GM19395 (cell line): ENCODE measurements around the gene WWOX.

Experiments used
- ATAC-seq: cut with Tn5 transposase; IDR thresholded peaks from one replicate; pipeline ENCODE4 v1.9.1; 2021; ENCODE audit warnings: mild to moderate bottlenecking, moderate library complexity; ENCODE audit not compliant: unreplicated experiment

Gene WWOX

DNA sequence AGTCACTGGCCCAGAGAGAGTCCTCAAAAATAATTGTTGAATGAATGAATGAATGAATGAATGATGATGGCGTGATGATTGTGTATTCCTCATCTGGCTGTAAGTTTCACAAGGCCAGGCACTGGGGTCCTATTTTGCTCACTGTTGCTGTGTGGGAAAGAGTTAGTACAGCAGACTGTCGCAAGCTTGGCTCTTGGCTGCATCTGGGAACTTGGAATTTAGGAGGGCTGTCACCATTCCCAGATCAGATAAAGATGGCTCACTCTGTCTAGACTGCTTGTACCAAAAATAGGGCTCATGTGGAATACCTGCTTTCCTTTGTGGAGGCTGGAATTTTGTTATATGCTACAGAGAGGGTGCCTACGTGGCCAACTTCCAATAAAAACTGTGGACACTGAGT, 530.6 kb downstream of the WWOX start:
- no peak for ATAC-seq

DNA sequence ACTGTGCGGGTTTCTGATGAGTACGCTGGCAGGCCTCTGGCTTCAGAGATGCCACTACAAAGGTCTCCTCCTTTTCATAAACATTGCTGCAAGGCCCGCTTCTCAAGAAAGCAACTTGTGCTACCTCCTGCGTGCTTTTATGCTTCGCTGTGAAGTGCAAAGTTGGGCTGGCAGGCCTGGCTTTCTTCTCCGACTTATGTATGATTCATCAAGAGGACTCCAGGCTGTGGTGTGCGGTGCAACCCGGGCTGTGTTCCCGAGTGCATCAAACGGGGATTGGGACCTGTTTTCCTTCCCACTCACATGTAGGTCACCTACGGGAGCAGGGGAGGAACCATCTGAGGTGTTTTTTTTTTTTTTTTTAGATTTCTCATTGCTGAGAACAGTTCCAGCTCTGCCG, 534.1 kb downstream of the WWOX start:
- ATAC-seq: no peak

- no peak for ATAC-seq
Observed at GRCh38 chr16:78635807-78636206, 536.4 kb downstream of the WWOX start.

GRCh38 chr16:78638371-78638770, 538.9 kb downstream of the WWOX start:
- ATAC-seq: no peak

- ATAC-seq: no peak
Observed at GRCh38 chr16:78639775-78640174, 540.3 kb downstream of the WWOX start.

DNA sequence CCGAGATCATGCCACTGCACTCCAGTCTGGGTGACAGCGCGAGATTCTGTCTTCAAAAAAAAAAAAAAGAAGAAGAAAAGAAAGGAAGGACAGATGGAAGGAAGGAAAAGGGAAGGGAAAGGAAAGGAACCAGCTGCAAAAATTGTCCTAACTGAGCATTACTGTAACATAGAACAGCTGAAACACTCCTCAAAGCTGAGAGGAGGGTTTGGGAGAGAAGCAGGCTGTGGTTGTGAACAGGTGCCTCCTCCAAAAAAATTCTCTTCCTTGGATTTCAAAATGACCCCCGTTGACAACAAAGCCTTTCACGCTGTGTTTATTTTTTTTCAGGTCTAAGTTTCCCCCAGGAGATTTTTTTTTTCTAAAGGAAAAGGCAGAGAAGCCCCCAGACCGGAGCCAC, 541.4 kb downstream of the WWOX start:
- ATAC-seq: no peak

DNA sequence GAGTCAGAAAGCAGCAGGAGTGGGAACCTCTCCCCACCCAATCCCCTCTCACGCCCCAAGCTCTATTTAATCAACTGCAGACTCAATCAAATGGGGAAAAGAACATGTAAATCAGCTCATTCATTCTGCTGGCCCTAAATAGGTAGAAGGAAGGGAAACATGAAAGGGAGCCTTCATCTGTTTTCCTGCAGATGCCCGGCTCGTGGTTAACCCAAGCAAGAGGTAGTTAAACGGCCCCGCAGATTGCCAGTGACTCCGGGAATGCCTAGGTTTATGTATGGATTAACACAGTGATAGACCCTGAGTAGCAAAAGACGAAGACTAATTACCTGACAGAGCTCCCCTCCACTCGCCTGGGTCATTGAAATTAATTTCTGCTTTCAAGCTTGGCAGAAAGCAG, 542.0 kb downstream of the WWOX start:
- no peak for ATAC-seq

DNA sequence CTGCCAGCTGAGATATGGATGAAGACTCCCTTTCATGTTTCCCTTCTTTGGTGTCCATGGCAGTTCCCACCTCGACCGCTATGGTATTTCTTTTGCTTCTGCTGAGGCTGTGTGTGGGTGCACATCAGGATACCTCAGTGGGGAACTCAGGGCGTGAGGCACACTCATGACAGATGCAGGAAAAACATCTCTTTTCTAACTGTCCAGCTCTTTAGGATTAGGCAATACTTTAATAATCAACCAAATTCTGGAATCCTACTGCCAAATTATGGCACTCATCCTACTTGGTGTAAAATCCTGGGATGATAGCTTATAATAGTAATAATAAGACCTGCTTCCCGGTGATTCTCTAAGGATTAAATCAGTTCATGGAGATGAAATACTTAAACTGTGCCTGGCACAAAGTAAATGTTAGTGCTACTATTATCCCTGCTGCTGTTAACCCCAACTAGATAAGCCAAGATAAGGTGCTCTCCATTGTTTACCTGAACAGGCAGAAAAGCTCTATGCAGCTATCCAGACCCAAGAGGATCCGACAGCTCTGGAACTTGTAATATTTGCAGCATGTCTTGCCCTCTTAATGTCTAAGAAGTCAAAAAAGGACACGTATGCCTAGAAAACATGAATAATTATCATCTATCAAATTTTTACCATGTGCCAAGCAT, 543.3 kb downstream of the WWOX start:
- no peak for ATAC-seq

DNA sequence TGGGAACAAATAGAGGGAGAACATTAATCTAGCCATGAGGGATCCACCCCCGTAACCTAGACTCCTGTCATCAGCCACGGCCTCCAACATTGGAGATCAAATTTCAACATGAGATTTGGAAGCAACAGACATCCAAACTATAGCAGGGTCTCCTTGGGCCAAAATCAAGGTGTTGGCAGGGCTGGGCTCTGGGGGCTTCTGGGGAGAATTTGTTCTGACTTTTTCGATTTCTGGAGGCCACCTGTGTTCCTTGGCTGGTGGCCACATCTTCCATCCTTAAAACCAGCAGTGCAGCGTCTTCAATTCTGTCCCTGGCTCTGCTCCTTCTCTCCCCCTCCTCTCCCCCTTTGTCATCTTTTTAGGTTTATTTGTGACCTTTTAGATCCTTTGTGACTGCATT, 546.2 kb downstream of the WWOX start:
- ATAC-seq: no peak

DNA sequence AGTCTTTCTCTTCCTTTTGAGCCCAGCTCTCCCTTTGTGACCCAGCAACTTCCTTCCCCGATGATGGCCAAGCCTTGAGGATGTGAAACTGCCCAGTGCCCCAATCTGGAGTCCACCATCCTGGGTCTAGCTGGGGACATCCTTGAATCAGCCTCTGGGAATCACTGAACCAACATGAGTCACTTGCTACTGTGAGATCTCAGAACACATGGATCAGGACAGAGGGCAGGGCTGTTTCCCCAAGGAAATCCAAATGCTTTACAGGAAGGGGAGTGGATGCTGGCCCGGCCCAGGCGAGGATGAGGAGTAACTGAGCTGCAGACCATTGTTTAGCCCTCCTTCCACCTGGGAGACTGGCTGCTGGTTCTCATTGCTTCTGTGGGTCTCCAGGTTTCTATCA, 547.6 kb downstream of the WWOX start:
- no peak for ATAC-seq

- ATAC-seq: no peak
Observed at GRCh38 chr16:78647491-78647890, 548.0 kb downstream of the WWOX start.

GRCh38 chr16:78648517-78648916, 549.1 kb downstream of the WWOX start:
- ATAC-seq: no peak

DNA sequence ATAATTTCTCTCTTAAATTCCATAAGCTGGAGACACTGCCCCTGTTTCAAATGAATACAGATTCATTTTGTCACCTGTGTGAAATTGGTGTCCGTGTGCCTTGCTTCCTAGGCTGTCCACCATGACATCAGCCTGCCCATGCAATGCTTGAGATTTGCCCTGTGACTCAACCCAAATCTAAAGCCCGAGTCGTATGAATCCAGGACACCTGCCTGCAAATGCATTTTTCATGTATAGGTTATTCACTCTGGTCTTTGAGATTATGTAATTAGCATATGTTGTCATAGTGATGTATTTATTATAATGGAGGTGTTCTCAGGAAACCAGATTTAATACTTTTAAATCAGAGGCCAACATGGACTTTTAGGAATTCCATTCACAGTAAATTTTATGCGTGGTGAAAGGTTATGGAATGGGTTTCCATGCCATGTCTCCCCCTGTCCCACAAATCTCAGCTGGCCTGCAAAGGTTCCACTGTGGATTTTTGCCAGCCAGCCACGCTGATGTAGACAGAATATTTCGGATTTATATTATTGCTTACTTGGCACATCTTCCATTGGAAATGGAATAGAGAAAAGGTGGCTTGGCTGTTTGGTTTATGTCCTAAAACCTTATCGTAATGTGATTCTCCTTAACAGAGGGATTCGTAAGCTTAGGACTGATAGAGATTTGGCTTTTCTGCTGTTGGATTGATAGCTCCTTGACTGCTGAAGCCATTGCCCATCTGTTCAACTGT, 551.1 kb downstream of the WWOX start:
- no peak for ATAC-seq

DNA sequence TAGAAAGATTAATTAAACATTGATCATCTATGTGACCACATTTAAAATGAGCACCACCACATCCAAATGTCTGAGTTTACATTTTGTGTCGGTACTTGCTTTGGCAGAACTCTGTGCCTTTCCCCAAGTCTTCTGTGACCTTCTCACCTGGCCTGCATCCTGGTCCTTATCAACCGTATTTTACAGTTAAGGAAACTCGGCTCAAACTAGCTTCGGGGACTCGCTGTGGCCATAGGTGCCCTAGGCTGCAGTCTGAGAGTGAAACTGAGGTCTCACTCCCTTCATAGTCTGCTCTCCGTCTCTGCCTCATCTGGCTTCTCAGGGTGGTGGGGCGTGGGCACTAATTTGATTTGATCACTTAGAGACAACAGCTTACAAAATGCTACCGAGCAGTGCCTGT, 555.5 kb downstream of the WWOX start:
- no peak for ATAC-seq

GRCh38 chr16:78655331-78656113, 556.1 kb downstream of the WWOX start:
- ATAC-seq: no peak

GRCh38 chr16:78656887-78657286, 557.4 kb downstream of the WWOX start:
- no peak for ATAC-seq

GRCh38 chr16:78659216-78659615, 559.8 kb downstream of the WWOX start:
- no peak for ATAC-seq

GRCh38 chr16:78659668-78660217, 560.3 kb downstream of the WWOX start:
- ATAC-seq: no peak

DNA sequence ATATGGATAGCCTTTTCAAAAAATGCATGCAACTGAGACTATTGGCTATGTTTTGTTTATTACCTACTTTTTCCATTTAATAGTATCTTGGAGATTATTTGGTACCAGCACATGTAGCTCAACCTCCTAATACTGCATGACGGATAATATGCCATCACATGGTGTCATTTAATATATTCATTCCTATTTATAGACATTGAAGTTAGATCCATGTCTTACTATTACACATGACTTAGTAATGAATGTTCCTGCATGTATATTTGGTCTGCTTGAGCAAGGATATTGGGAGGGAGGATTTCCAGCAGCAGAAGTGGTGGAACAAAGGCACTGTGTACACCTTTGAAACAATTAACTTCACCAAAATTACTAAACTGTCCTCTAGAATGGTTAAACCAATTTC, 561.3 kb downstream of the WWOX start:
- no peak for ATAC-seq

- no peak for ATAC-seq
Observed at GRCh38 chr16:78663690-78664089, 564.2 kb downstream of the WWOX start.
